Stimulated activated CD8-positive, alpha-beta memory T cell treated with anti-CD3 and anti-CD28 coated beads, Interleukin-15, amount 100 ng/mL, for 1 hour (primary cell): Measurements from ENCODE around the gene COTL1.

Experiments
- DNase-seq: peaks from one replicate; pipeline ENCODE4 v3.0.0-alpha.2; 2020; ENCODE audit warnings: low read depth

Gene COTL1, protein sequence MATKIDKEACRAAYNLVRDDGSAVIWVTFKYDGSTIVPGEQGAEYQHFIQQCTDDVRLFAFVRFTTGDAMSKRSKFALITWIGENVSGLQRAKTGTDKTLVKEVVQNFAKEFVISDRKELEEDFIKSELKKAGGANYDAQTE

DNA sequence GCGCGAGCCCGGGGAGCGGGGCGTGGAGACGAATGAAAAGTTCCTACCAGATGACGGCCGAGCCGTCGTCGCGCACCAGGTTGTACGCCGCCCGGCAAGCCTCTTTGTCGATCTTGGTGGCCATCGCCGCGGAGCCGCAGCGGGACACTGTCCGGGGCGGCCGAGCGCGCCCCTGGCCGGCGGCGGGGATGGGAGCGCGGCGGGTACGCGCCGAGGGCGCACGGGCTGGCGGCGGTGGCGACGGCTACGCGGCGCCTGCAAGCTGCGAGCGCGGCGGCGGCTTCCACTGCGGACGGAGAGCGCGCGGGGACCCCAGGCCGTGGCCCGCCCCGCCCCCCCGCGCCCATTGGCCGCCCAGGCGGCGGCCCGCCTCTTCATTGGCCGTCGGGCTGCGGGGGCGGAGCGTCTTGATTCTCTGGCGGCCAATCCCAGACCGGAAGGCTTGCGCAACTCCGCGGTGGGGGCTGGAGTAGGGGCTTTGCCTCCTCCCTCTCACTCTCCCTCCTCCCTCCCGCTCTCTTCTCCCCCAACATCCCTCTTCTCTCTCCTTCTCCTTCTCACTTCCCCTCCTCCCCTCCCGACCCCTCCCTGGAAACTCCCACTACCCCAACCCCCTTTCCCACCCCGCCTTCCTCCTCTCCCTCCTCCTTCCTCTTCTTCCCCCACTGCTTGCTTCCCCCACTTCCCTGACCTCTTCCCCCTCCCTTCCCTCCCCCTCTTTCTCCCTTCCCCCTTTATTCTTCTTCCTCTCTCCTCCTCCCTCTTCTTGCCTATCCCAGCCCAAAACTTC is at the start of gene COTL1:
TSS of gene COTL1 (minus strand) at position 288 of the 790 bp plus-strand sequence. CDS start at position 124, 164 bp downstream.
- DNase-seq, result peak; percentile 87

DNA sequence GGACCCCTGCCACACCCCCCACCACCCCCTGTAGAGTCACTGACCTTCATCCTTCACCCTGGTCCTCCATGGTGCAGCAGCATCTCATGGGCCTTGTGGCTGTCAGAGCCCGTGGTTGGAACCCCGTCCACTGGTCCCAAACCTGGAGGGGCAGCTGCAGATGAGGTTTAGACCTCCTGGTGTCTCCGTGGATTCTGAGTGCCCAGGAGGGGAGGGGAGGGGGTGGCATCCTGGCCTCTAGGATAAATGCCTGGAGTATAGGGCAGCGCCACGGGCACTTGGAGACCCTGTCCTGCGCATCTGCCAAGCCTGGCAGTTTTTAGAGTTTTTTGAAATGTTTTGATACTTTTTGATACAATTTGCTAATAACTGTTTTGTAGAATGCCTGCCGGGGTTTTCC is 48.0 kb upstream of the COTL1 start:
- no peak for DNase-seq

DNA sequence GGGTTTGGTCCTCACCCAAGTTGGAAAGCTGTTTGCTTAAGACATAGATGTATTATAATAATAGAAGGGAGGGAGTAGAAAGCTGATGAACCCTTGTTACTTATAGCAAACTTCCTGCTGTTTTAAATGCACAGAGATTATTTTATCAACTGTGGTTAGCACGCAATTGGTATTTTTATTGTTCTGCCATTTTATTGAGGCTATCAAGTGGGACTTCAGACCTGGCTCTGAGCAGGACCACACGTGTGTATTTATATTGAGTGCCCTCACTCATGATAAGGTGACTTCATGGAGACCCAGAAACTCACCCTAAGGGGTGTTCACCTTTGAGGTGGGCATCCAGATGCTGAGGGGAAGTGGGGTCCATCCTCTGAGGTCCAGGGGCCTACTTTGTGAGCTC is 47.5 kb upstream of the COTL1 start:
- DNase-seq, result no peak

DNA sequence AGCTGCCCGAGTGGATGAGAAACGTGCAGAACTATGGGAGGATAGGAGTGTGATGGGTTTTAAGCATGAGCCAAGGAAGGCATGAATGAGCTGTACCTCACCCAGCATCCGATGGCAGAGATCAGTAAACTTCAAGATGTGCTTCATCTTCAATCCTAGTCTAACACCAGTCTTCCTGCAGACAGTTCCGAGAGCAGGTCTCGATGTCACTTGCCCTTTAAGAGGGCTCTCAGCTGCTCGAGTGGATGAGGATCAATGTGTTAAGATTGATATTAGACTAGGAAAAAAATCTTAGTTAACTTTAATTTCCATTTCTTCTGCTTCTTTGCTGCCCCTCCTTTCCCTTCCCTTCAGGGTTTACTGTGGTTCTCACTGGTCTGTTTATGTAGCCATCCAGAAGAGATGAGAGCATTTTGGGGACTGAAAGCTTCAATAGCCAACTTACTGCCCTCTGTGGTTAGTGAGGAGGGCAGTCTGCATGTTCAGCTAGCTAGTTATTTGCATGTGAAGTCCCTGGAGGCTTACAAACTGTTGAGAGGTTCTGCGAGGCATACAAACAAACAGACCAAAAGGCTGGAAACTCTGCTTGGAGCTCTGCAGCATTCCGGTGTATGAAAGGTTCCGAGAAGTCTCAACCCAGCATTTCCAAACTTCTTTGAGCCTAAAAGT is 45.7 kb upstream of the COTL1 start:
- no peak for DNase-seq

DNA sequence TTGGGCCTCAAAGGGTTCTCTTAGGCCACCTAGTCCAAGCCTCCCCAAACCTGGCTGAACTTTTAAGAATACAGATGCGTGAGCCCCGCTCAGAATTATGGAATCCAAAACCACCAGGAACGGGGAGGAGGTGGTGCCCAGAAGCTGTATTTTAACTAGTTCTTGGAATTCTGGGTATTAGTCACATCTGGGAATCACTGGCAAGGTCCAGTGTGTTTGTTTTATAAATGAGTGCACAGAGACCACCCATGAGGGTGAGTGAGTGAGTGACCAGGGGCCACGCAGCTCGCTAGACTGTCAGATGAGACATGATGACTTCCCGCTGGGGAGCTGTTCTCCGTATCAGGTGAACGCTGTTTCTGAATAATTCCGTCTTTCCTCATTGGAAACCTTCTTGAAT is 44.6 kb upstream of the COTL1 start:
- no peak for DNase-seq

DNA sequence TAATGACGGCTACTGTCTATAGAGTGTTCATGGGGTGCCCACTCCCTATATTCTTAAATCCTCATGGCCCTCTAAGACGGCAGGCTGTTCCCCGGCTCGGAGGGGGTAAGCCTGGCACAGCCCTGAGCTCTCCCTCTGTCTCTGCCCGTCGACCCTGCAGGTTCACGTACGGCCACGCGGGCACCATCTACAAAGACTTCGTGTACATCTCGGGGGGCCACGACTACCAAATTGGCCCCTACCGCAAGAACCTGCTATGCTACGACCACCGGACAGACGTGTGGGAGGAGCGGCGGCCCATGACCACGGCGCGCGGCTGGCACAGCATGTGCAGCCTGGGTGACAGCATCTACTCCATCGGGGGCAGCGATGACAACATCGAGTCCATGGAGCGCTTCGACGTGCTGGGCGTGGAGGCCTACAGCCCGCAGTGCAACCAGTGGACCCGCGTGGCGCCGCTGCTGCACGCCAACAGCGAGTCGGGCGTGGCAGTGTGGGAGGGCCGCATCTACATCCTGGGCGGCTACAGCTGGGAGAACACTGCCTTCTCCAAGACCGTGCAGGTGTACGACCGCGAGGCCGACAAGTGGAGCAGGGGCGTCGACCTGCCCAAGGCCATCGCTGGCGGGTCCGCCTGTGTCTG is 43.7 kb upstream of the COTL1 start:
- DNase-seq, result no peak

DNA sequence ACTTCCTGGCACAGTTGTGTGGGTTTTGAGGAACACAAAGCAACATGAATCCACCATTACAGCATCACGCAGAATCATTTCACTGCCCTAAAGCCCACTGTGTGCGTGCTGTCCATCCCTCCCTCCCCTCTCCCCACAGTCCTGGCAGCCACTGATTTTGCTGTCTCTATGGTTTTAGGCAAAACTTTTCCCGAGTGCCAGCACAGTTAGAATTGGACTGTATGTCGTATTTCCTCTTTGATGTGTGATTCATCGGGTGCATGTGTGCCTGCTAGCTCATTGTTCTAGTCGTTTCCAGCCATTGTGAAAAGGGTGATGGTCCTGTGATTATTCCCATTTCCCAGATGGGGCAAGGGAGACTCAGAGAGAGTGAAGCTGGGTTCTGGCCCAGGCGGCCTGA is 43.1 kb upstream of the COTL1 start:
- DNase-seq, result no peak

DNA sequence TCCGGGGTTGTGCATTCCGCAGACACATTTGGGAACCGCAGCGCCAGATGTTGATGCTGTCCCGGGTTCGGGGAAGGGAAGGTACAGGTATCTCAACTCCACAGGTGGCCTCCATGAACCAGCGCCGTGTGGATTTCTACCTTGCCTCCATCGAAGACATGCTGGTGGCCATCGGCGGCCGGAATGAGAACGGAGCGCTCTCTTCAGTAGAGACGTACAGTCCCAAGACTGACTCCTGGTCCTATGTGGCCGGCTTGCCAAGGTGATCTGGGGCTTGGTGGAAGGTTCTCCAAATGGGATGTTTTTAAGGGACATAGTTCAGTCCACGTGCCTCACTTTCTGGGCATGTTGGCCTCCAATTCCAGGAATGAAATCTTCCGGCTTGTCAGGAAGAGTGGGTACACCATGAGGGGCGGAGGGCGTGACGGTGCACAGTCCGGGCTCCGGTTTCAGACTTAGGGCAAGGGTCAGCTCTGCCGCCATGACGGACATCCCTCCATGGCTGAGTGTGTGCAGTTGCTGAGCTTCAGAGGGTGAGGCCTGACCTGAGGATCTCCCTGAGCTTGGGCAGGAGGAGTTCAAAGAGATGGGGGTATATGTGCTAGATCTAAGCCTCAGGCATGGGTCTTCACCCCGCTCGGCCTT is 41.9 kb upstream of the COTL1 start:
- DNase-seq, result no peak

DNA sequence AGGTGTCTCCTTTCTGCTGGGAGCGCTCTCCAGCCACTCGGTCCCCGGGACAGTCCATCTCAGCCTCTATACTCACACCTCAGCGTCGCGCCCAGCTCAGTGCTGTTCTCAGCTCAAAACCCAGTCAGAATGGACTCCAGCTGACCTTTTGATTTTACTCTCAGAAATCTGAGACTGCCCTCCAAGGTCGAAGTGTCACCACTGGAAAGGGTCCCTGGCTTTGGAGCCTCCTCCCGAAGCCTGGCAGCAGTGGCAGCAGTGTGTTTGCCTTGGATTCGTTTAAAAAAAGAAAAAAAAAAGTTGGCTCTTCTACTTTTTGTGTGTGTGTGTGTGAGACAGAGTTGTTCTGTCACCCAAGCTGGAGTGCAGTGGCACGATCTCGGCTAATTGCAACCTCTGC is 40.8 kb upstream of the COTL1 start:
- no peak for DNase-seq

DNA sequence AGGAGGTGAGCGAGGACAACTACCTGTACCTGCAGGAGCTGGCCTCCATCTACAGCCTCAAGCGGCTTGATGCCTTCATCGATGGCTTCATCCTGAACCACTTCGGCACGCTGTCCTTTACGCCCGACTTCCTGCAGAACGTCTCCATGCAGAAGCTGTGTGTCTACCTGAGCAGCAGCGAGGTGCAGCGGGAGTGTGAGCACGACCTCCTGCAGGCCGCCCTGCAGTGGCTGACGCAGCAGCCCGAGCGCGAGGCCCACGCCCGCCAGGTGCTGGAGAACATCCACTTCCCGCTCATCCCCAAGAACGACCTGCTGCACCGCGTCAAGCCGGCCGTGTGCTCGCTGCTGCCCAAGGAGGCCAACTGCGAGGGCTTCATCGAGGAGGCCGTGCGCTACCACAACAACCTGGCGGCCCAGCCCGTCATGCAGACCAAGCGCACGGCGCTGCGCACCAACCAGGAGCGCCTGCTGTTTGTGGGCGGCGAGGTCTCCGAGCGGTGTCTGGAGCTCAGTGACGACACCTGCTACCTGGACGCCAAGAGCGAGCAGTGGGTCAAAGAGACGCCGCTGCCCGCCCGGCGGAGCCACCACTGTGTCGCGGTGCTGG is 39.5 kb upstream of the COTL1 start:
- DNase-seq, result no peak

DNA sequence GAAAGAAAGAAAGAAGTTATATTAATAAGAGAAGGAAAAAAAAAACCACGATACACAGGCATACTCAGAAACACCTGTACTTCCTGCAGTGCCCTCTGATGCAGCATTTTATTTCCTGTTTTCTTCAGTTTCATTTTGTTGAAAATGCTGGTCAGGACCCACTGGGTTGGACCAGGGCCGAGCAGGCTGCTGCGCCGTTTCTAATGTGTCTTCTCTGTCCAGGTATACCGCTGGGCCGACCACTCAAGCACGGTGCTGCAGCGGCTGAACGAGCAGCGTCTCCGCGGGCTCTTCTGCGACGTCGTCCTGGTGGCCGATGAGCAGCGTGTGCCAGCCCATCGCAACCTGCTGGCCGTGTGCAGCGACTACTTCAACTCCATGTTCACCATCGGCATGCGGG is 38.8 kb upstream of the COTL1 start:
- DNase-seq, result no peak

DNA sequence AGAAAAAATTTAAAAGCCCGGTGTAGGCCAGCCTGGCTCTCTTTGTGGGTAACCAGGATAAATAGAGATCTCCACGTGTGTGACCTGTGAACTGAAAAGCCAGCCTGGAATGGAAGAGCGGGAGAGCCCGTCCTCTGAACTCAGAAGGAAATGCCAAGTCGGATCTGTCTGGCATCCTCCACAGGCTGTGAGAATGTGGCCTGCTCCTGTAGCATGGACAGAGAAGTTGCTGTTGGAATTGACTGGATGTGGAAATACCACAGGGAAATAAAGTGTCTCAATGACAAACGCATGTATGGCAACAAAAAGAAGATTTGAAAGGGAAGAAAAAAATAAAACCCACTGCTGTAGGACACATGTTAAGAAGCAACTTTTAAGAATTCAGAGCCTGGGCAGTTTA is 37.1 kb upstream of the COTL1 start:
- DNase-seq, result no peak

DNA sequence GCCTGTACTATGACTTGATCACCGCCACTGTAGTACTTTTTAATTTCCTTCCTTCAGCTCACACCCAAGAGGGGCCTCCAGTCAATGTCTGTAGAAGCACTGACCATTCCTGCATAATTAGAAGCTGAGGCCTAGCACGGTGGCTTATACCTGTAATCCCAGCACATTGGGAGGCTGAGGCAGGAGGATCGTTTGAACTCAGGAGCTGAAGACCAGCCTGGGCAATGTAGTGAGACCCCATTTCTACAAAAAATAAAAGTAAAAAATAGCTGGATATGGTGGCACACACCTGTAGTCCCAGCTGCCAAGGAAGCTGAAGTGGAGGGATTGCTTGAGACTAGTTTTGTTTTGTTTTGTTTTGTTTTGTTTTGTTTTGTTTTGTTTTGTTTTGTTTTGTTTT is 36.4 kb upstream of the COTL1 start:
- no peak for DNase-seq

DNA sequence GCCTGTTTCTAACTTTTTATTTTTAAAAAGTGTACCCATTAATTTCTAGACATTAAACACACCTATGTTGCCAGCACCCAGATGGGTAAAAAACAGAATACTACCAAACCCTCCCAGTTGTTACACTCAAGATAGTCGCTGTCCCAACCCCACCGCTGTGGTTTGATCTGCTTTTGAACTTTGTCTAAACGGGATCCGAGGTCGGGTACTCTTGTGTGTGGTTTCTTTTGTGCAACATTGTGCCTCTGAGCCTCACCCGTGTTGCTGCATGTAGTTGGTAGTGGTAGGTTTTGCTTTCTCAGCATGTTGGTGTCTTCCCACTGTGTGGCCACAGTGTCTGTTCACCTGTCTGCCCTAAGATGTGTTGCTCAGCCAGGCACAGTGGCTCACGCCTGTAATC is 34.7 kb upstream of the COTL1 start:
- no peak for DNase-seq

DNA sequence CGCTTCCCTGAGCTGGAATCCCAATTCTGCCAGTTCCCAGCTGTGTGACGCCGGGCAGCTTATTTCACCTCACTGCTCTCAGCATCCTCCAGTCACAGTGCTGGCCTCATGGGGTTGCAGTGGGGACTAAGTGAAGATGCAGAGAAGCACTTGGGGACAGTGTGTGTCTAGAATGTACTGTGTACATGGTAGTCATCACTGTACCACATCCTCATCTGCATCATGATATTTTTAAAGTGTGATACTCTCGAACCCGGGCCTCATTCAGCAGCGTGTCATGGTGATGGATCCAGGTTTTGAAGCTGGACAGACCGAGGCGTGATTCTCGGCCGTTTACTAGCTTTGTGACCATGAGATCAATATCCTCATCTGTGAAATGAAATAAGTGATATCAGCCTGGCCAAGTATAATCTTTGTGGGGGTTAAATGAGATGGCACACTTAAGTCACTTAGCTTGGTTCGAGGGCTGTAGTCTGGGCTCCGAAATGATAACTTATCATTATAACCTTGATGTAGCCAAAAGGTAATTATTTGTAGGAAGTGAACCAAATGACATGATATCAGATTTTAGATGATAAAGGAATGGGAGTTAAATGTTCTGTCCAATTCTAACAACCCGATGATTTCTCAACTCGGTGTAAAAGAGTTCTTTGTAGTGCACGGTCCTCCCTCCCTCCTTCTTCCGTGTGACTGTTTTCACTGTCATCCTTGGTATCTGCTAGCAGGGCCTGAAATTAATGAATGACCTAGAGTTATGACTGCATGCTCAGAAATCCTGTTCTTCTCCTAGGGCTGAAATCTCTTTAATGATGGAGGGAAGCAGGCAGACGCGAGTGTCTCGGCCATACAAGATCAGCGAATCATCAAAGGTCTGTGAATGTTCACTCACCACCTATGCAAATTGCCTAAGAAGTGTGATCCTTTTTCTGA is 32.4 kb upstream of the COTL1 start:
- no peak for DNase-seq

DNA sequence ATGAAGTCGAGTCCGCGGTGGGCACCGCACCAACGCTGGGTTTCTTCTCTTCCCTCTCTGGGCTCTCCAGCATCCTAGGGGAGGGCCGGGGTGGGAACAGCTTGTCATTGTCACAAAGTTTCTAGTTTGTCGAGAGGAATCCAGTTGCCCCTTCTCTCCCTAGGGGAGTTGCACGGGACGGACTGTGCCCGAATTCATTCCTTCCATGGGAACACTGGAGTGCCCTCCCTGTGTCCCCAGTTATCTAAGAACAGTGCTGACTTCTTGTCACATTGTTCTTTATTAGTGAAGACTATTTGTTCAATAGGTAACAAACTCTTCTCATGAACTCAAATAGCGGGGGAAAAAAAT is 31.6 kb upstream of the COTL1 start:
- no peak for DNase-seq

DNA sequence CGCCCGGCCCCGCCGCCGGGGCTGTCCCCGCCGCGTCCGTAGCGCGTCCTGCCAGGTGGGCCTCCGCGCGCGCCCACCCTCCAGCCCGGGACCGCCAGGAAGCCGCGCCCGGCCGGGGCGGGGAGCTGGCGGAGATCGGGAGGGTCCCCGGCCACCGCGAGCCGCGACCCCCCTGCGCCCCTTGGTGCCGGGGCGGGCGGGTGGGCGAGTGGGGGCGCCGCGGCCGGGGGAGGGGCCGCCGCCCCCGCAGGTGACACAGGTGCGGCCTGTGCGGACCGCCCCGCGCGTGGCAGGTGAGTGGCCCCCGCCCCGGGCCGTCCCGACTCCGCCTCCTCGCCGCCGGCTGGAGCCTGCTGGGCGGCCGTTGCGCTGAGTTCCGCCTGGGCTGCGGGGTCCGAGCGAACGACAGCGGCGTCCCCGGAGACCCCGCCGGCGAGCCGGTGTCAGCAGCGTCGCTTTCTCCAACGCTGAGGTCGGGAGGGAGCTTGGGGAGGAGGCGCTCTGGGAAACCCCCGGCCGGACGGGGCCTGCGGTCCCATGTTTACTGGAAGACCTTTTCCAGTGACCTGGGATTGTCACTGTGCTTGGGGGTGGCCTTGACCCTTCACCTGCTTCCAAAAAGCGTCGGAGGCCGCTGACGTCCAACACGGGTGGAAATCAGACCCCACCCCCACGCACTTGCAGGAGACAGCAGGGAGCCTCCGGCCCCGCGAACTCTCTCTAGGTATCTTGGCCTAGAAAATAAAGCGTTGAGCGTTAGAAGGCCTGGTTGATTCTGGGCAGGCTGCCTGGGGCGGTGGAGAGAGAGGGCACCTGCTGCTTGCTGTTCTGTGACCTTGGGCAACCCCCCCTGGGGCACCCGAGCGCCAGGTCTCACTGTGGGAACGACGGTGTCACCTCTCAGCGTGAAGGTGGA is 31.0 kb upstream of the COTL1 start:
- no peak for DNase-seq

DNA sequence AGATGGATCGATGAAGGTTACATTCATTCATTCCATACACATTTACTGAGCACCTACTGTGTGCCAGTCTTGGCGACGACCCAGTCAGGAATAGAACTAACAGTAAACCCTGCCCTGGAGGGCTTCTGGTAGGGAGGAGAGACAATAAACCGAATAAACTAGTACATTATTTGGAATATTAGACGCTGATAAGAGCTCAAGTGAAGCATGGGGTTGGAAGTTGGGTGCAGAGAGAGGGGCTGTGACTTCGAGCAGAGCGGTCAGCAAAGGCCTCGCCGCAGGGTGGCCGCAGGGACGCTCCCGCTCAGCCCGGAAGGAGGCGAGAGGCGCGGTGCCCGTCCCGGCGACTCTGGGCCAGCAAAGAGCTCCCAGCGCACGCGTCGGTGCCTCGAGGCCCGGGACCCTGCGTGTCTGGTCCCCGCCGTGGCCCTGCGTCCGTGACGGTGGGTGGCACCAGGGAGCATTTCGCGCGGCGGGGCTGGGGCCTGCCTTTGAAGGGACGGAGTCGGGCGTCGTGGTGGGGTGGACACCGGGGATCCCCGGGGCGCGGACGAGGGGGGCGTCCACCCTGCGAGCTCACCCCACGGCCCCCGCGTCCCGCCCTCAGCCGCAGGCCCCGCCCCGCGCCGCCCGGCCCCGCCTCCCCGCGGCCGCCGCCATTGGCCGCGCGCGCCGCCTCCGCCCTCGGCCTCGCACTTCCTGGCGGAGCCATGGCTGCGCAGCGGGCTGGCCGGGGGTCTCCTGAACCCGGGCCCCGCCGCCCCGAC is 30.1 kb upstream of the COTL1 start, which contains the start of gene KLHL36:
TSS of gene KLHL36 (plus strand) at position 684 of the 767 bp plus-strand sequence. CDS start 2,357 bp downstream, outside the sequence.
- peak; percentile 49 for DNase-seq

DNA sequence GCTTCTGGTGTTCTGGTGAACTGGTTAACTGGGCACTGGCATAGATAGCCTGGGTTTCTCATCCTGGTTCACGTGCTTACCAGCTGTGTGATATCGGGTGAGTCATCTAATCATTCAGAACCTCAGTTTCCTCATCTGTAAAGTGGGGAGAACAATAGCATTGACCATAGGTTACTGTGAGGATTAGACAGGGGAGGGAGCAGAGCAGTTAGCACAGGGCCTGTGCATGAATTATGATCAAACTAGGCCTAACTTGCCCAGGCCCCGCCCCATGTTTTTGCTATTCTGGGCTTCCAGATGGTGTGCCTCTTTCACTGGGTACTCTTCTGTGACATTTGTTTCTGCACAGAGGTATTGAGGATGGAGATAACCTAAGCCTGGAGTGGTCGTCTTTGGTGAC is 25.8 kb upstream of the COTL1 start:
- DNase-seq, result no peak
